ENCODE measurements around the gene WDFY1. TPM values are rescaled to one million over a fixed set of nuclear protein-coding genes. Genes with fewer than 3 reads are reported as not detected.
"Not testable (repeated sequence)": the region's sequence is repeated elsewhere in the genome, so short reads cannot be mapped to it uniquely, and the experiment has no call there.

The WDFY1 gene
- total and polyA plus RNA-seq, 4 donors = 36.4 to 87.3 (median 57.8) TPM

- no peaks in the 10 kb centered on the region for H3K4me1 ChIP-seq (ENCODE audit: control insufficient read depth, insufficient read depth, low read length)
- H3K9me3 ChIP-seq (ENCODE audit: control insufficient read depth, insufficient read depth, low read length) = no peaks in the 10 kb centered on the region
- peak overlapping the region; percentile 22 for H3K27ac ChIP-seq (ENCODE audit: low read depth, low read length)
- 92% methylated on average over 2 of the region's 5 CpGs for WGBS (ENCODE audit: insufficient coverage)
- no peaks in the 10 kb centered on the region for H3K27me3 ChIP-seq (ENCODE audit: control insufficient read depth, insufficient read depth, low read length)
- DNase-seq (ENCODE audit: low read depth in 4 of 6, low spot score in 6 of 6) = no peak
- H3K36me3 ChIP-seq (ENCODE audit: control insufficient read depth, insufficient read depth, low read length) = peaks cover 29% of the 10 kb centered on the region
- no peak overlapping the region for H3K4me3 ChIP-seq (ENCODE audit: low read depth, low read length)
These were observed 58.0 kb downstream of the WDFY1 start for GRCh38 chr2:223887127-223887526.

- H3K4me1 ChIP-seq (ENCODE audit: control insufficient read depth, insufficient read depth, low read length) = no peaks in the 10 kb centered on the region
- no peak overlapping the region for H3K27ac ChIP-seq (ENCODE audit: low read depth, low read length)
- H3K36me3 ChIP-seq (ENCODE audit: control insufficient read depth, insufficient read depth, low read length) = peaks cover 33% of the 10 kb centered on the region
- DNase-seq (ENCODE audit: low read depth in 4 of 6, low spot score in 6 of 6) = no peak
- H3K4me3 ChIP-seq (ENCODE audit: low read depth, low read length) = no peak overlapping the region
- no peaks in the 10 kb centered on the region for H3K27me3 ChIP-seq (ENCODE audit: control insufficient read depth, insufficient read depth, low read length)
- no peaks in the 10 kb centered on the region for H3K9me3 ChIP-seq (ENCODE audit: control insufficient read depth, insufficient read depth, low read length)
- no CpG with 5 or more reads among the region's 2 CpGs for WGBS (ENCODE audit: insufficient coverage)
These were observed 58.4 kb downstream of the WDFY1 start for GRCh38 chr2:223886726-223887125.

DNA sequence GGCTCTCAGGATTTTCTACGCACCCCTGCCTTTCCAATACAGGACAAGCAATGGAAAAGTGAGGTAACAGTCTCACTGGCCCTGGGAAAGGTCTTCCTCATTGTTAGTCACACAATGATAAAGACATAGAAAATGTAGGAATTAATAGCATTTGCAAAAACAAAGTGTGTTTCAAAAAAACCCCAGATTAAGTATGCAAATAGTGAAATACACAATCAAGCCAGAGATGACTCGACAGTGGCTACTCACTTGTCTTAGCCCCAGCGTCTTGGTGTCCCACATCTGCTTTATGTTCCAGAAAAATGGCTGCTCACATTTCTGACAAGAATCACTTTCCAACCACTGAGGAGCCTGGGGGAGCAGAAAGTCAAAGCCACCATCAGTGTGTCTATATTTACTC lies 60.7 kb downstream of the WDFY1 start:
- H3K4me1 ChIP-seq (ENCODE audit: control insufficient read depth, insufficient read depth, low read length) = no peaks in the 10 kb centered on the region
- H3K27me3 ChIP-seq (ENCODE audit: control insufficient read depth, insufficient read depth, low read length) = no peaks in the 10 kb centered on the region
- no peaks in the 10 kb centered on the region for H3K9me3 ChIP-seq (ENCODE audit: control insufficient read depth, insufficient read depth, low read length)
- WGBS (ENCODE audit: insufficient coverage) = 80% methylated on average over 2 of the region's 3 CpGs
- no peak overlapping the region for H3K4me3 ChIP-seq (ENCODE audit: low read depth, low read length)
- H3K36me3 ChIP-seq (ENCODE audit: control insufficient read depth, insufficient read depth, low read length) = peaks cover 45% of the 10 kb centered on the region
- no peak for DNase-seq (ENCODE audit: low read depth in 4 of 6, low spot score in 6 of 6)
- no peak overlapping the region for H3K27ac ChIP-seq (ENCODE audit: low read depth, low read length)

GRCh38 chr2:223882715-223883114 lies 62.4 kb downstream of the WDFY1 start:
- no peak for DNase-seq (ENCODE audit: low read depth in 4 of 6, low spot score in 6 of 6)
- Histone ChIP-seq H3K4me3 (ENCODE audit: low read depth, low read length) (no peak overlapping the region), H3K27me3 (ENCODE audit: control insufficient read depth, insufficient read depth, low read length) (no peaks in the 10 kb centered on the region), H3K9me3 (ENCODE audit: control insufficient read depth, insufficient read depth, low read length) (no peaks in the 10 kb centered on the region), H3K4me1 (ENCODE audit: control insufficient read depth, insufficient read depth, low read length) (no peaks in the 10 kb centered on the region), H3K27ac (ENCODE audit: low read depth, low read length) (no peak overlapping the region), H3K36me3 (ENCODE audit: control insufficient read depth, insufficient read depth, low read length) (peaks cover 52% of the 10 kb centered on the region)
- WGBS (ENCODE audit: insufficient coverage) = 94% methylated on average over 4 of the region's 5 CpGs

GRCh38 chr2:223880796-223881195 lies 64.3 kb downstream of the WDFY1 start:
- no peaks in the 10 kb centered on the region for H3K9me3 ChIP-seq (ENCODE audit: control insufficient read depth, insufficient read depth, low read length)
- 55% methylated on average over 3 of the region's 4 CpGs for WGBS (ENCODE audit: insufficient coverage)
- H3K27me3 ChIP-seq (ENCODE audit: control insufficient read depth, insufficient read depth, low read length) = no peaks in the 10 kb centered on the region
- H3K4me1 ChIP-seq (ENCODE audit: control insufficient read depth, insufficient read depth, low read length) = no peaks in the 10 kb centered on the region
- H3K27ac ChIP-seq (ENCODE audit: low read depth, low read length) = no peak overlapping the region
- peaks cover 46% of the 10 kb centered on the region for H3K36me3 ChIP-seq (ENCODE audit: control insufficient read depth, insufficient read depth, low read length)
- no peak overlapping the region for H3K4me3 ChIP-seq (ENCODE audit: low read depth, low read length)
- peak in 2 of 6 donors; percentile 55 to 57 for DNase-seq (ENCODE audit: low read depth in 4 of 6, low spot score in 6 of 6)

DNA sequence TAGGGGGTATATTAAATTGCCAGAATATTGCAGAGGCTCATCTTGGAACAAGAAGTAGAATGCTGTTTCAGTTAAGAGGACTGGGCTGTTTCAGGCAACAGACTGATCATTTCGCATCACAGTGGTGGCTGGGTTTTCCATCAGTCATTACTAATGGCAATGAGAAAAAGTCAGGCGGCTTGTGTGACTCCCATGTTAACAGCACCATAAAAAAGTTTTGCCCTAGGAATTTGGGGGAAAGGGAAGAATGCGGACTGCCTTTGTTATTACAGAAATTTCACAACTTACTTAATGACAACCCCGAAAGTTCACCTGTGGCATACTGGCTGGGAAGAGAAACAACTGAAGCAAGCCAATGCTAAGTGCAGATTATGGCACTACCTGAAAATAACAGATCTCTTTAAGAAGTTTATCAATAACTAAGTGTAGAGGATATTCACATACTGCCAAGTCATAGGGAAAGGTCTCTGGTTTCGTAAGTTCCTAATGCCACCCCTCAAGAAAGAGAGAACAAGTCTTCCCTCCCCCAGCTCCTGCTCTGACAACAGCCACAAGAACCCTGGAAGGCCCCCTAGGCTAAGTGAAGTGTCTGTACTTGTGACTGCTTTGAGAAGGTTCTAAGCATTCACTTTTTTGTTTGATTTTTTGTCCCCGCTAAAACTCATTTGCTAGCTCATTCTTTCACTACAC lies 67.3 kb downstream of the WDFY1 start:
- H3K4me3 ChIP-seq (ENCODE audit: low read depth, low read length) = no peak overlapping the region
- no peaks in the 10 kb centered on the region for H3K27me3 ChIP-seq (ENCODE audit: control insufficient read depth, insufficient read depth, low read length)
- no peaks in the 10 kb centered on the region for H3K4me1 ChIP-seq (ENCODE audit: control insufficient read depth, insufficient read depth, low read length)
- 100% methylated on average over 1 of the region's 6 CpGs for whole genome bisulfite sequencing (ENCODE audit: insufficient coverage)
- peaks cover 40% of the 10 kb centered on the region for H3K36me3 ChIP-seq (ENCODE audit: control insufficient read depth, insufficient read depth, low read length)
- no peaks in the 10 kb centered on the region for H3K9me3 ChIP-seq (ENCODE audit: control insufficient read depth, insufficient read depth, low read length)
- peak in 1 of 6 donors; percentile 14 for DNase-seq (ENCODE audit: low read depth in 4 of 6, low spot score in 6 of 6)
- no peak overlapping the region for H3K27ac ChIP-seq (ENCODE audit: low read depth, low read length)

GRCh38 chr2:223873672-223874071 lies 71.5 kb downstream of the WDFY1 start:
- no peak for DNase-seq (ENCODE audit: low read depth in 4 of 6, low spot score in 6 of 6)
- no peaks in the 10 kb centered on the region for H3K9me3 ChIP-seq (ENCODE audit: control insufficient read depth, insufficient read depth, low read length)
- H3K27me3 ChIP-seq (ENCODE audit: control insufficient read depth, insufficient read depth, low read length) = no peaks in the 10 kb centered on the region
- peaks cover 18% of the 10 kb centered on the region for H3K36me3 ChIP-seq (ENCODE audit: control insufficient read depth, insufficient read depth, low read length)
- H3K4me1 ChIP-seq (ENCODE audit: control insufficient read depth, insufficient read depth, low read length) = no peaks in the 10 kb centered on the region
- WGBS (ENCODE audit: insufficient coverage) = no CpG with 5 or more reads among the region's 3 CpGs
- H3K27ac ChIP-seq (ENCODE audit: low read depth, low read length) = no peak overlapping the region
- H3K4me3 ChIP-seq (ENCODE audit: low read depth, low read length) = no peak overlapping the region

DNA sequence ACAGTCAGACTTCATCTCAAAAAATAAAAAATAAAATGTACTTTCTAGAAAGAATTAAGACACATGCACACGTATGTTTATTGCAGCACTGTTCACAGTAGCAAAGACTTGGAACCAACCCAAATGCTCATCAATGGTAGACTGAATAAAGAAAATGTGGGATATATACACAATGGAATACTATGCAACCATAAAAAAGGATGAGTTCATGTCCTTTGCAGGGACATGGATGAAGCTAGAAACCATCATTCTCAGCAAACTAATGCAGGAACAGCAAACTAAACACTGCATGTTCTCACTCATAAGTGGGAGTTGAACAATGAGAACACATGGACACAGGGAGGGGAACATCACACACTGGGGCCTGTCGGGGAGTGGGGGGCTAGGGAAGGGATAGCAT lies 72.4 kb downstream of the WDFY1 start:
- not testable (repeated sequence) for H3K27ac ChIP-seq (ENCODE audit: low read depth, low read length); DNase-seq (ENCODE audit: low read depth in 4 of 6, low spot score in 6 of 6); H3K27me3 ChIP-seq (ENCODE audit: control insufficient read depth, insufficient read depth, low read length); H3K4me3 ChIP-seq (ENCODE audit: low read depth, low read length); H3K9me3 ChIP-seq (ENCODE audit: control insufficient read depth, insufficient read depth, low read length); H3K4me1 ChIP-seq (ENCODE audit: control insufficient read depth, insufficient read depth, low read length)
- no CpG with 5 or more reads among the region's 2 CpGs for WGBS (ENCODE audit: insufficient coverage)
- H3K36me3 ChIP-seq (ENCODE audit: control insufficient read depth, insufficient read depth, low read length) = peaks cover 14% of the 10 kb centered on the region

DNA sequence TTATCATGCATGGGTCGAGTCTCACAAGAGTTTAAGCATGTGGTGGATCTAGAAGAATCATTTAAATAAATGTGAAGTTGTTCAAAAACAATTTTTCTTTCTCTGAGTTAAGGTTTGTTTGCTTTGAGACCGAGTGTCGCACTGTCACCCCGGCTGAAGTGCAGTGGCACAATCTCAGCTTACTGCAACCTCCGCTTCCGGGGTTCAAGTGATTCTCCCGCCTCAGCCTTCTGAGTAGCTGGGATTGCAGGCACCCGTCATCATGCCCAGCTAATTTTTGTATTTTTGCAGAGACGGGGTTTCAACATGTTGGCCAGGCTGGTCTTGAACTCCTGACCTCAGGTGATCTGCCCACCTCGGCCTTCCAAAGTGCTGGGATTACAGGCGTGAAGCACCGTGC lies 73.5 kb downstream of the WDFY1 start:
- not testable (repeated sequence) for H3K9me3 ChIP-seq (ENCODE audit: control insufficient read depth, insufficient read depth, low read length); DNase-seq (ENCODE audit: low read depth in 4 of 6, low spot score in 6 of 6); H3K4me1 ChIP-seq (ENCODE audit: control insufficient read depth, insufficient read depth, low read length); H3K27ac ChIP-seq (ENCODE audit: low read depth, low read length); H3K4me3 ChIP-seq (ENCODE audit: low read depth, low read length); H3K27me3 ChIP-seq (ENCODE audit: control insufficient read depth, insufficient read depth, low read length)
- WGBS (ENCODE audit: insufficient coverage) = 99% methylated on average over 11 of the region's 12 CpGs
- peaks cover 14% of the 10 kb centered on the region for H3K36me3 ChIP-seq (ENCODE audit: control insufficient read depth, insufficient read depth, low read length)

DNA sequence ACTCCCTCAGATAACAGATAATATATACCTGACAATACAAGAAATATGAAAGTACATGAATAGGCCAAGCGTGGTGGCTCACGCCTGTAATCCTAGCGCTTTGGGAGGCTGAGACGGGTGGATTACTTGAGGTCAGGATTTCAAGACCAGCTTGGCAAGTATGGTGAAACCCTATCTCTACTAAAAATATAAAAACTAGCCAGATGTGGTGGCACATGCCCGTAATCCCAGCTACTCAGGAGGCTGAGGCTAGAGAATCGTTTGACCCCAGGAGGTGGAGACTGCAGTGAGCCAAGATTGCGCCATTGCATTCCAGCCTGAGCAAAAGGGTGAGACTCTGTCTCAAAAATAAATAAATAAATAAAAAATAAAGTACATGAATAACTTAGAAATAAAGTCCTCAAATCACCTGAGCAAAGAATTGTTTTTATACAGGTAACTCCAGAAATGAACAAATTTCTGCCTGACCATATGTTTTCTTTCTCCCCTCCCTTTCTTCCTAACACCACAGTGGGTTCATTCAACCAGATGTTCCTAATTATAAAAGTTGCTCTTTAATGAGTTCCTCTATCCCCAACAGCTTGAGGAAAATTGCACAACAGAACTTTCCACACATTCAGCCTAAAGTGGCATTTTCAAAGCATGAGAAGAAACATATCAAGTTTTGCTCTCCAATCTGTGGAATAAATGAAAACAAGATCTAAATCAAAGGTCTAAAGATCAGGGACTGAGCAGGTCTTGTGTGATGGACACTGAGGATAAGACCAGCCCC lies 74.1 kb downstream of the WDFY1 start:
- no peaks in the 10 kb centered on the region for H3K9me3 ChIP-seq (ENCODE audit: control insufficient read depth, insufficient read depth, low read length)
- no peak overlapping the region for H3K4me3 ChIP-seq (ENCODE audit: low read depth, low read length)
- WGBS (ENCODE audit: insufficient coverage) = 100% methylated on average over 1 of the region's 7 CpGs
- no peaks in the 10 kb centered on the region for H3K27me3 ChIP-seq (ENCODE audit: control insufficient read depth, insufficient read depth, low read length)
- no peak overlapping the region for H3K27ac ChIP-seq (ENCODE audit: low read depth, low read length)
- H3K4me1 ChIP-seq (ENCODE audit: control insufficient read depth, insufficient read depth, low read length) = no peaks in the 10 kb centered on the region
- DNase-seq (ENCODE audit: low read depth in 4 of 6, low spot score in 6 of 6) = peak in 1 of 6 donors; percentile 55
- H3K36me3 ChIP-seq (ENCODE audit: control insufficient read depth, insufficient read depth, low read length) = peaks cover 14% of the 10 kb centered on the region
